ENCODE measurements around the gene NEDD4L. TPM values are rescaled to one million over a fixed set of nuclear protein-coding genes. Genes with fewer than 3 reads are reported as not detected.

Gene NEDD4L
- total RNA-seq, 1 donor from 2014 or later: 93.9 TPM

- Histone ChIP-seq H3K9ac (ENCODE audit: low read length) (no peak overlapping the region), H3K27ac (ENCODE audit: low read depth, low read length) (no peak overlapping the region), H3K36me3 (ENCODE audit: insufficient read depth, low read length) (no peaks in the 10 kb centered on the region), H3K79me2 (ENCODE audit: insufficient read depth, low read length) (no peaks in the 10 kb centered on the region), H2AFZ (ENCODE audit: low read depth, low read length) (no peak overlapping the region), H4K20me1 (ENCODE audit: insufficient read depth, low read length) (no peaks in the 10 kb centered on the region), H3K27me3 (ENCODE audit: insufficient read depth, low read length) (peaks cover 12% of the 10 kb centered on the region), H3K9me3 (ENCODE audit: insufficient read depth, low read depth, low read length) (no peaks in the 10 kb centered on the region), H3K4me1 (ENCODE audit: insufficient read depth, low read length) (no peaks in the 10 kb centered on the region), H3K4me3 (ENCODE audit: insufficient read depth, low read depth, low read length) (no peak overlapping the region), H3K4me2 (ENCODE audit: low read length) (no peak overlapping the region)
- H3K27me3 Mint-ChIP-seq (ENCODE audit: low read depth, unreplicated experiment): no peaks in the 10 kb centered on the region
- no peak for DNase-seq (ENCODE audit: low read depth)
- H3K36me3 Mint-ChIP-seq (ENCODE audit: low read depth, unreplicated experiment): no peaks in the 10 kb centered on the region
- no peaks in the 10 kb centered on the region for H3K9me3 Mint-ChIP-seq (ENCODE audit: unreplicated experiment)
- no peak overlapping the region for H3K27ac Mint-ChIP-seq (ENCODE audit: unreplicated experiment)
- H3K4me3 Mint-ChIP-seq (ENCODE audit: unreplicated experiment): no peak overlapping the region
- no peaks in the 10 kb centered on the region for H3K4me1 Mint-ChIP-seq (ENCODE audit: low read depth, unreplicated experiment)
- TF ChIP-seq CTCF (IDR thresholded peaks at IDR 0.05; ENCODE audit: insufficient read depth, low read depth, low read length) (no peak), EZH2 (IDR thresholded peaks at IDR 0.05; ENCODE audit: insufficient read depth, low read length) (no peak)
- no peak for FAIRE-seq
Measured at GRCh38 chr18:58026857-58027256, 17.2 kb upstream of the NEDD4L start.

- Histone ChIP-seq H3K9me3 (ENCODE audit: insufficient read depth, low read depth, low read length) (no peaks in the 10 kb centered on the region), H3K9ac (ENCODE audit: low read length) (no peak overlapping the region), H2AFZ (ENCODE audit: low read depth, low read length) (no peak overlapping the region), H4K20me1 (ENCODE audit: insufficient read depth, low read length) (no peaks in the 10 kb centered on the region), H3K27me3 (ENCODE audit: insufficient read depth, low read length) (peaks cover 12% of the 10 kb centered on the region), H3K27ac (ENCODE audit: low read depth, low read length) (no peak overlapping the region), H3K79me2 (ENCODE audit: insufficient read depth, low read length) (no peaks in the 10 kb centered on the region), H3K4me1 (ENCODE audit: insufficient read depth, low read length) (no peaks in the 10 kb centered on the region), H3K4me3 (ENCODE audit: insufficient read depth, low read depth, low read length) (no peak overlapping the region), H3K36me3 (ENCODE audit: insufficient read depth, low read length) (no peaks in the 10 kb centered on the region), H3K4me2 (ENCODE audit: low read length) (no peak overlapping the region)
- FAIRE-seq: no peak
- H3K9me3 Mint-ChIP-seq (ENCODE audit: unreplicated experiment): no peaks in the 10 kb centered on the region
- no peaks in the 10 kb centered on the region for H3K27me3 Mint-ChIP-seq (ENCODE audit: low read depth, unreplicated experiment)
- DNase-seq (ENCODE audit: low read depth): no peak
- no peaks in the 10 kb centered on the region for H3K4me1 Mint-ChIP-seq (ENCODE audit: low read depth, unreplicated experiment)
- no peak overlapping the region for H3K27ac Mint-ChIP-seq (ENCODE audit: unreplicated experiment)
- no peak for TF ChIP-seq EZH2 (IDR thresholded peaks at IDR 0.05; ENCODE audit: insufficient read depth, low read length)
- TF ChIP-seq CTCF (IDR thresholded peaks at IDR 0.05; ENCODE audit: insufficient read depth, low read depth, low read length): no peak
- no peaks in the 10 kb centered on the region for H3K36me3 Mint-ChIP-seq (ENCODE audit: low read depth, unreplicated experiment)
- H3K4me3 Mint-ChIP-seq (ENCODE audit: unreplicated experiment): no peak overlapping the region
Measured at GRCh38 chr18:58027341-58027740, 16.7 kb upstream of the NEDD4L start.

- Histone ChIP-seq H3K4me3 (ENCODE audit: insufficient read depth, low read depth, low read length) (no peak overlapping the region), H2AFZ (ENCODE audit: low read depth, low read length) (no peak overlapping the region), H3K27me3 (ENCODE audit: insufficient read depth, low read length) (peaks cover 17% of the 10 kb centered on the region), H4K20me1 (ENCODE audit: insufficient read depth, low read length) (no peaks in the 10 kb centered on the region), H3K79me2 (ENCODE audit: insufficient read depth, low read length) (no peaks in the 10 kb centered on the region), H3K9me3 (ENCODE audit: insufficient read depth, low read depth, low read length) (no peaks in the 10 kb centered on the region), H3K9ac (ENCODE audit: low read length) (no peak overlapping the region), H3K4me1 (ENCODE audit: insufficient read depth, low read length) (no peaks in the 10 kb centered on the region), H3K27ac (ENCODE audit: low read depth, low read length) (no peak overlapping the region), H3K36me3 (ENCODE audit: insufficient read depth, low read length) (no peaks in the 10 kb centered on the region), H3K4me2 (ENCODE audit: low read length) (no peak overlapping the region)
- Mint-ChIP-seq H3K9me3 (ENCODE audit: unreplicated experiment) (no peaks in the 10 kb centered on the region), H3K27me3 (ENCODE audit: low read depth, unreplicated experiment) (no peaks in the 10 kb centered on the region), H3K4me1 (ENCODE audit: low read depth, unreplicated experiment) (no peaks in the 10 kb centered on the region), H3K36me3 (ENCODE audit: low read depth, unreplicated experiment) (no peaks in the 10 kb centered on the region), H3K27ac (ENCODE audit: unreplicated experiment) (no peak overlapping the region), H3K4me3 (ENCODE audit: unreplicated experiment) (no peak overlapping the region)
- no peak for FAIRE-seq
- TF ChIP-seq CTCF (IDR thresholded peaks at IDR 0.05; ENCODE audit: insufficient read depth, low read depth, low read length): no peak
- no peak for TF ChIP-seq EZH2 (IDR thresholded peaks at IDR 0.05; ENCODE audit: insufficient read depth, low read length)
- DNase-seq (ENCODE audit: low read depth): no peak
Measured at GRCh38 chr18:58028109-58028784, 15.8 kb upstream of the NEDD4L start.
